GM23338 (cell line): ENCODE measurements around the gene VEGFC. TPM values are rescaled to one million over a fixed set of nuclear protein-coding genes. Genes with fewer than 3 reads are reported as not detected.

Experiments
- ATAC-seq: fragments of 200-7000 bp; cut with Tn5 transposase; 3 replicates; pipeline ENCODE4 v1.9.1; 2020
- DNase-seq: peaks from one replicate; pipeline ENCODE4 v3.0.0-alpha.2; 2015; ENCODE audit warnings: low spot score
- H2AFZ ChIP-seq: fragments of 200-600 bp; sonication (generic); 2 replicates; pipeline ENCODE4 v1.8.0; 2016; ENCODE audit warnings: antibody characterized with exemption, mild to moderate bottlenecking, moderate library complexity
- H3F3A ChIP-seq: fragments of 200-600 bp; sonication (generic); replicated peaks from 2 replicates; pipeline ENCODE4 v1.8.0; 2017; ENCODE audit warnings: antibody characterized with exemption, mixed run types, low read depth
- H3K27ac ChIP-seq: fragments of 200-600 bp; sonication (generic); 2 replicates; pipeline ENCODE4 v1.6.1; 2016; ENCODE audit warnings: low read depth
- H3K27me3 ChIP-seq: fragments of 200-600 bp; sonication (generic); 2 replicates; pipeline ENCODE4 v1.8.0; 2016; ENCODE audit warnings: mild to moderate bottlenecking, mixed run types, moderate library complexity; ENCODE audit not compliant: insufficient read depth
- H3K36me3 ChIP-seq: fragments of 200-600 bp; sonication (generic); 2 replicates; pipeline ENCODE4 v1.8.0; 2016; ENCODE audit warnings: mild to moderate bottlenecking; ENCODE audit not compliant: insufficient read depth
- H3K4me1 ChIP-seq: fragments of 200-600 bp; sonication (generic); 2 replicates; pipeline ENCODE4 v1.8.0; 2016; ENCODE audit warnings: mild to moderate bottlenecking, moderate library complexity; ENCODE audit not compliant: insufficient read depth
- H3K4me2 ChIP-seq: fragments of 200-600 bp; sonication (generic); 2 replicates; pipeline ENCODE4 v1.7.1; 2017; ENCODE audit warnings: mixed run types
- H3K4me3 ChIP-seq: fragments of 200-600 bp; sonication (generic); 2 replicates; pipeline ENCODE4 v1.6.1; 2016; ENCODE audit warnings: mixed run types
- H3K79me2 ChIP-seq: fragments of 200-600 bp; sonication (generic); replicated peaks from 2 replicates; pipeline ENCODE4 v1.8.0; 2017; ENCODE audit warnings: mild to moderate bottlenecking; ENCODE audit not compliant: insufficient read depth
- H3K9me2 ChIP-seq: fragments of 200-600 bp; sonication (generic); 2 replicates; pipeline ENCODE4 v1.8.0; 2017; ENCODE audit not compliant: insufficient read depth
- H4K20me1 ChIP-seq: fragments of 200-600 bp; sonication (generic); replicated peaks from 2 replicates; pipeline ENCODE4 v1.8.0; 2017; ENCODE audit warnings: mild to moderate bottlenecking; ENCODE audit not compliant: insufficient read depth
- H3K27ac Mint-ChIP-seq: 2 replicates; pipeline ENCODE4 v1.8.0; 2020; ENCODE audit warnings: inconsistent platforms, mild to moderate bottlenecking, moderate library complexity, mixed read lengths
- H3K27me3 Mint-ChIP-seq: 3 replicates; pipeline ENCODE4 v1.8.0; 2022; ENCODE audit warnings: low read depth, mild to moderate bottlenecking, moderate library complexity, mixed read lengths, inconsistent platforms; ENCODE audit not compliant: insufficient read depth, poor library complexity
- H3K36me3 Mint-ChIP-seq: 3 replicates; pipeline ENCODE4 v1.8.0; 2021; ENCODE audit warnings: low read depth, mild to moderate bottlenecking, inconsistent platforms, moderate library complexity, mixed read lengths
- H3K4me1 Mint-ChIP-seq: 3 replicates; pipeline ENCODE4 v1.8.0; 2020; ENCODE audit warnings: mild to moderate bottlenecking, inconsistent platforms, mixed read lengths
- H3K4me3 Mint-ChIP-seq: 3 replicates; pipeline ENCODE4 v1.8.0; 2021; ENCODE audit warnings: moderate library complexity, mild to moderate bottlenecking, inconsistent platforms, mixed read lengths
- H3K9me3 Mint-ChIP-seq: 3 replicates; pipeline ENCODE4 v1.8.0; 2020; ENCODE audit warnings: moderate library complexity, mild to moderate bottlenecking, inconsistent platforms, mixed read lengths
- CREB1 ChIP-seq: fragments of 250-450 bp; sonication (Bioruptor Pico); IDR thresholded peaks from 2 replicates; pipeline ENCODE4 v1.5.0; 2020; ENCODE audit warnings: low read depth, mild to moderate bottlenecking, moderate library complexity
- CTCF ChIP-seq, 2 experiments: fragments of 200-600 bp in 1 of 2; sonication (generic) in 1 of 2; conservative IDR thresholded peaks; 2 replicates each; pipeline versions ENCODE4 v1.5.1 to v1.6.1; 2016 to 2017; ENCODE audit warnings: antibody characterized with exemption in 2 of 2, low read depth in 2 of 2, mild to moderate bottlenecking in 2 of 2, moderate library complexity in 1 of 2
- EZH2 ChIP-seq: fragments of 200-600 bp; sonication (generic); IDR thresholded peaks from one replicate; pipeline ENCODE4 v1.8.0; 2017; ENCODE audit warnings: antibody characterized with exemption, mild to moderate bottlenecking, low read depth; ENCODE audit not compliant: unreplicated experiment
- EZH2phosphoT487 ChIP-seq: fragments of 200-600 bp; sonication (generic); IDR thresholded peaks from one replicate; pipeline ENCODE4 v1.8.1; 2018; ENCODE audit warnings: antibody characterized with exemption; ENCODE audit not compliant: unreplicated experiment
- JUNB ChIP-seq: IDR thresholded peaks from one replicate; pipeline ENCODE4 v1.6.1; 2016; ENCODE audit warnings: antibody characterized with exemption; ENCODE audit not compliant: unreplicated experiment
- NANOG ChIP-seq: IDR thresholded peaks from 2 replicates; pipeline ENCODE4 v1.6.1; 2016; ENCODE audit warnings: antibody characterized with exemption, borderline replicate concordance
- POLR2AphosphoS5 ChIP-seq: IDR thresholded peaks from 2 replicates; pipeline ENCODE4 v1.6.1; 2016; ENCODE audit warnings: antibody characterized with exemption, low read depth
- REST ChIP-seq: IDR thresholded peaks from one replicate; pipeline ENCODE4 v1.6.1; 2018; ENCODE audit warnings: antibody characterized with exemption; ENCODE audit not compliant: unreplicated experiment
- STAT1 ChIP-seq: IDR thresholded peaks from one replicate; pipeline ENCODE4 v1.6.1; 2016; ENCODE audit warnings: antibody characterized with exemption; ENCODE audit not compliant: unreplicated experiment
- ZNF114 ChIP-seq: fragments of 250-450 bp; sonication (Bioruptor Pico); IDR thresholded peaks from 2 replicates; pipeline ENCODE4 v1.5.0; 2020; ENCODE audit warnings: mild to moderate bottlenecking, moderate library complexity
- ZNF331 ChIP-seq: fragments of 250-450 bp; sonication (Bioruptor Pico); IDR thresholded peaks from 2 replicates; pipeline ENCODE4 v1.5.0; 2020; ENCODE audit warnings: low read depth, mild to moderate bottlenecking, moderate library complexity
- polyA plus RNA-seq: library from polyadenylated mRNA; unstranded; fragments of >200 nt; fragmentation: Nextera tagmentation; extraction: Ambion mirVana; gene quantifications from 2 replicates; pipeline ENCODE4 v1.2.1, GENCODE V29; 2016
- total RNA-seq: library from RNA; depleted of rRNA; stranded (reverse); fragments of >200 nt; shearing (Covaris generic); gene quantifications from 2 replicates; pipeline ENCODE4 v1.2.3, GENCODE V29; 2014

VEGFC gene
- total and polyA plus RNA-seq, 2 experiments from 2014 or later = 0.87 to 1.1 TPM

GRCh38 chr4:176660561-176660960, 132.2 kb downstream of the VEGFC start:
- no peaks in the 10 kb centered on the region for H3K27me3 Mint-ChIP-seq
- no peaks in the 10 kb centered on the region; the same call in 2 of the 3 replicates for H3K36me3 Mint-ChIP-seq
- H3K79me2 ChIP-seq = no peaks in the 10 kb centered on the region

GRCh38 chr4:176656108-176656507, 136.6 kb downstream of the VEGFC start:
- TF ChIP-seq EZH2phosphoT487 = no peak
- TF ChIP-seq NANOG = no peak
- TF ChIP-seq POLR2AphosphoS5 = no peak
- no peak for TF ChIP-seq JUNB
- TF ChIP-seq STAT1 = no peak
- H3K4me1 Mint-ChIP-seq = peaks cover 3% of the 10 kb centered on the region; the same call in 1 of the 3 replicates
- H3K27ac ChIP-seq = no peak overlapping the region

More at GRCh38 chr4:176660561-176660960, 132.2 kb downstream of the VEGFC start:
- no peaks in the 10 kb centered on the region for H3F3A ChIP-seq
- no peaks in the 10 kb centered on the region for H3K9me3 Mint-ChIP-seq
- H3K27ac Mint-ChIP-seq = no peak overlapping the region; the same call in 1 of the 2 replicates
- DNase-seq (peak; percentile 61), ATAC-seq (peak; percentile 87)
- no peak overlapping the region for H3K27ac ChIP-seq
- TF ChIP-seq CTCF (conservative IDR thresholded peaks at IDR 0.05; ENCODE audit: low read depth in 2 of 2) (peak; percentile 31 to 46), STAT1 (no peak)
- no peaks in the 10 kb centered on the region for H3K4me1 ChIP-seq
- peaks cover 3% of the 10 kb centered on the region; the same call in 1 of the 3 replicates for H3K4me1 Mint-ChIP-seq
- H4K20me1 ChIP-seq = no peaks in the 10 kb centered on the region
- 0 out of 2 replicates have a peak overlapping the region, but pooled peaks have one; percentile 38 for H2AFZ ChIP-seq
- no peak overlapping the region for H3K4me2 ChIP-seq
- no peaks in the 10 kb centered on the region for H3K27me3 ChIP-seq
- no peaks in the 10 kb centered on the region for H3K36me3 ChIP-seq
- no peak overlapping the region for H3K4me3 Mint-ChIP-seq
- no peak overlapping the region for H3K4me3 ChIP-seq
- 0 out of 2 replicates have a peak, but pooled peaks cover 3% of the 10 kb centered on the region for H3K9me2 ChIP-seq

GRCh38 chr4:176654565-176655216, 138.0 kb downstream of the VEGFC start:
- Histone ChIP-seq H3K79me2 (no peaks in the 10 kb centered on the region), H3K4me2 (no peak overlapping the region), H3F3A (no peaks in the 10 kb centered on the region), H3K27ac (no peak overlapping the region), H3K36me3 (no peaks in the 10 kb centered on the region), H3K4me1 (no peaks in the 10 kb centered on the region), H4K20me1 (no peaks in the 10 kb centered on the region), H3K9me2 (0 out of 2 replicates have a peak, but pooled peaks cover 3% of the 10 kb centered on the region), H2AFZ (no peak overlapping the region), H3K4me3 (no peak overlapping the region), H3K27me3 (no peaks in the 10 kb centered on the region)
- H3K4me3 Mint-ChIP-seq = no peak overlapping the region
- H3K27me3 Mint-ChIP-seq = no peaks in the 10 kb centered on the region
- H3K27ac Mint-ChIP-seq = no peak overlapping the region
- ATAC-seq = no peak
- no peak for DNase-seq
- no peaks in the 10 kb centered on the region; the same call in 2 of the 3 replicates for H3K36me3 Mint-ChIP-seq
- no peaks in the 10 kb centered on the region for H3K4me1 Mint-ChIP-seq
- H3K9me3 Mint-ChIP-seq = no peaks in the 10 kb centered on the region
- TF ChIP-seq REST (no peak), STAT1 (no peak), CTCF (conservative IDR thresholded peaks at IDR 0.05; ENCODE audit: low read depth in 2 of 2) (no peak), EZH2 (no peak), ZNF114 (CRISPR knock-in tag) (no peak), ZNF331 (no peak), CREB1 (no peak), POLR2AphosphoS5 (no peak), JUNB (no peak), EZH2phosphoT487 (no peak)

More at GRCh38 chr4:176656108-176656507, 136.6 kb downstream of the VEGFC start:
- H3K27me3 ChIP-seq = no peaks in the 10 kb centered on the region
- H3K36me3 Mint-ChIP-seq = no peaks in the 10 kb centered on the region; the same call in 2 of the 3 replicates
- no peak overlapping the region for H3K4me3 Mint-ChIP-seq
- H4K20me1 ChIP-seq = no peaks in the 10 kb centered on the region
- no peak overlapping the region for H3K4me3 ChIP-seq
- no peak for ATAC-seq
- 0 out of 2 replicates have a peak, but pooled peaks cover 3% of the 10 kb centered on the region for H3K9me2 ChIP-seq
- no peaks in the 10 kb centered on the region for H3K4me1 ChIP-seq
- H3K36me3 ChIP-seq = no peaks in the 10 kb centered on the region
- no peaks in the 10 kb centered on the region for H3F3A ChIP-seq
- H3K27me3 Mint-ChIP-seq = no peaks in the 10 kb centered on the region
- no peak for DNase-seq
- no peaks in the 10 kb centered on the region for H3K9me3 Mint-ChIP-seq
- no peak overlapping the region for H3K4me2 ChIP-seq
- no peak overlapping the region for H2AFZ ChIP-seq
- H3K79me2 ChIP-seq = no peaks in the 10 kb centered on the region
- H3K27ac Mint-ChIP-seq = no peak overlapping the region
